Mammary epithelial cell (primary cell): ENCODE results near the gene OR2A1.
"Not testable (repeated sequence)": the region's sequence is repeated elsewhere in the genome, so short reads cannot be mapped to it uniquely, and the experiment has no call there.

ENCODE experiments used
- CTCF ChIP-seq, 2 donors: IDR thresholded peaks in 1 of 2; conservative IDR thresholded peaks in 1 of 2; 2 replicates each; pipeline ENCODE4 v1.5.1; 2011 to 2012; ENCODE audit warnings: inconsistent platforms in 2 of 2, low read length in 2 of 2, mild to moderate bottlenecking in 2 of 2, control low read depth in 1 of 2, low read depth in 1 of 2; ENCODE audit not compliant: insufficient read depth in 1 of 2; ENCODE audit errors: extremely low read depth in 1 of 2
- EZH2 ChIP-seq: IDR thresholded peaks from 2 replicates; pipeline ENCODE4 v1.6.1; 2012; ENCODE audit warnings: low read length, inconsistent platforms, borderline replicate concordance

GRCh38 chr7:144355176-144355822, 43.1 kb downstream of the OR2A1 start, which contains the start of gene ARHGEF5:
- TF ChIP-seq CTCF (conservative IDR thresholded peaks at IDR 0.05 in 1 of 2, IDR thresholded peaks at IDR 0.05 in 1 of 2; ENCODE audit: extremely low read depth in 1 of 2, insufficient read depth in 1 of 2, low read depth in 1 of 2, low read length in 2 of 2); EZH2: not testable (repeated sequence)
